NT2/D1 (cell line): ENCODE data around the gene FZD10.

ENCODE experiments used
- SUZ12 ChIP-seq: IDR thresholded peaks from 2 replicates; pipeline ENCODE4 v1.6.1; 2011; ENCODE audit not compliant: insufficient read length, insufficient read depth; ENCODE audit errors: extremely low read depth
- YY1 ChIP-seq: IDR thresholded peaks from 2 replicates; pipeline ENCODE4 v1.6.1; 2011; ENCODE audit not compliant: insufficient read length, insufficient read depth
- ZNF274 ChIP-seq: IDR thresholded peaks from 2 replicates; pipeline ENCODE4 v1.6.1; 2011; ENCODE audit warnings: mild to moderate bottlenecking, low read depth, low read length

GRCh38 chr12:130127912-130128789 is 34.1 kb upstream of the FZD10 start:
- TF ChIP-seq ZNF274 = no peak
- no peak for TF ChIP-seq YY1
- no peak for TF ChIP-seq SUZ12
